Stimulated activated memory B cell treated with anti-CD40 and anti-IgM and Interleukin-4, amounts not matched to agents 10 μg/mL and 1 μg/mL and 100 μg/mL, for 72 hours (primary cell): ENCODE measurements around the gene PGBD5.

Experiments
- ATAC-seq: fragments of 150-1000 bp; cut with Tn5 transposase; 2 replicates; pipeline ENCODE4 v1.10.0; 2021
- H3K27ac Mint-ChIP-seq: one replicate; pipeline ENCODE4 v1.8.0; 2022; ENCODE audit warnings: mild to moderate bottlenecking, mixed read lengths
- H3K27me3 Mint-ChIP-seq: one replicate; pipeline ENCODE4 v1.8.0; 2022; ENCODE audit warnings: mixed read lengths
- H3K36me3 Mint-ChIP-seq: one replicate; pipeline ENCODE4 v1.8.0; 2022; ENCODE audit warnings: mixed read lengths
- H3K4me1 Mint-ChIP-seq: one replicate; pipeline ENCODE4 v1.8.0; 2022; ENCODE audit warnings: mixed read lengths
- H3K4me3 Mint-ChIP-seq: one replicate; pipeline ENCODE4 v1.8.0; 2022; ENCODE audit warnings: mild to moderate bottlenecking, moderate library complexity, mixed read lengths
- H3K9me3 Mint-ChIP-seq: one replicate; pipeline ENCODE4 v1.8.0; 2022; ENCODE audit warnings: mixed read lengths

Gene PGBD5

DNA sequence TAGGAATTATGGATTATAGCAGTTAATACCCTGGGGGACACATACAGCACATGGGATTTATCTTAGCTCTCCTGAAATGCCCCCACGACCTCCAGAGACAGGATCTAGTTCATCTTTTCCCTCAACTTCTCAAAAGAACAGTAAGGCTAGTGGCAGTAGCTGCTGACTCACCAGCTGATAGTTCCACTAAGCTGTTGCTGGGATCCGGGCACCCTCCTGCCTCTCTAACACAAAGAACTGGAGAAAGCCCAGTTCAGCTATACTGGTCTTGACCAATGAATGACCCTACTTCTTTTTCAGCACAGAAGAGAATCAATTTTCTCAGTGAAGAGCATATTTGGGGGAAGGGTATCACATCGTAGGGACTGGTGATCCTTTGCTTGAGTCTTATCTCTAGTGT lies 84.1 kb downstream of the PGBD5 start:
- Mint-ChIP-seq H3K4me1 (no peaks in the 10 kb centered on the region), H3K27me3 (peaks cover 21% of the 10 kb centered on the region), H3K9me3 (no peaks in the 10 kb centered on the region), H3K4me3 (no peak overlapping the region), H3K27ac (no peak overlapping the region), H3K36me3 (no peaks in the 10 kb centered on the region)
- no peak for ATAC-seq

DNA sequence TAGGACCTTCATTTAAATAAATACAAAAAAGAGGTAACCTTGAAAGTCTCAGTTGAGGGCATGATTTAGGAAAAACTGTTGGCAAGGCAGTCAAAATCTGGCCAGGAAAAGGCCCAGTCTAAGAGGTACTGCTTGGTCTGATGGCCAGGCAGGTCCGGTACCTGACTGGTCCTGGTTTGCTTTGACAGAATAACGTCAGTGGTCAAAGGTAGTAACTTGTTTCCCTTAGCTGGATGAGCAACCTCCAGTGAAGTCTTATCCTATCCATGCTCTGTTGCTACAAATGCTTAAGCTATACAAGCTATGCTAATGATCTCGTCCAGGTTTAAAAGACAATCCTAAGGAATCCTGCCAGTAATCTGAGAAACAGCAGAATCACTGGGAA lies 85.0 kb downstream of the PGBD5 start:
- peaks cover 29% of the 10 kb centered on the region for H3K27me3 Mint-ChIP-seq
- no peaks in the 10 kb centered on the region for H3K36me3 Mint-ChIP-seq
- no peak overlapping the region for H3K4me3 Mint-ChIP-seq

DNA sequence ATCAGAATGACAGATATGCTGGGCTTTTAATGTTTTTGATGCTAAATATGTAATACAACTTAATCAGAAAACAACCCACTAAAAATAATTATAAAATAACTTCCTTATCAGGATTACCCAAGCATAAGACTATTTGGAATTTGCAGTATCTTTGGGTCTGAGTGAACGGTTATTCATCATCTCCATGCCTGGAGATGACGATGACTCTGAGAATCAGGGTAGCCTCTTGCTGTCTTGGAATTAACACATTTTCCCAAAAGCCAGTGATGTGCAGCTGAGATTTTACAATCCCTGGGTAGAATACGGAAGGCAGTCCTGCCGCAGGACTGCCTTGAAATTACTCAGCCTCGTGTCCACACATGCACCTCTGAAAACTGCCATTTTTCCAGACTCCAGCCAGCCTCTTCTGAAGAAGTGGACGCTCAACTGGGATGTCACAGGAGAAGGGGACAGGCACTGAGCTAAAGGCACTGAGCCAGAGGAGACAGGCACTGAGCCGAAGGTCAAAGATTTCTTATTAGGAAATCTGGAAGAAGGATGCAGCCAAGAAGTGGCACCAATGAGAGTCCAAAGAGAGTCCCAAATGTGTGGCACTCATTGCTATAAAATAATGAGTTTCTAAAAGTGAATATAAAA lies 85.5 kb downstream of the PGBD5 start:
- no peaks in the 10 kb centered on the region for H3K4me1 Mint-ChIP-seq
- no peaks in the 10 kb centered on the region for H3K9me3 Mint-ChIP-seq
- ATAC-seq = no peak
- no peak overlapping the region for H3K4me3 Mint-ChIP-seq
- H3K27ac Mint-ChIP-seq = no peak overlapping the region
- peaks cover 34% of the 10 kb centered on the region for H3K27me3 Mint-ChIP-seq
- H3K36me3 Mint-ChIP-seq = no peaks in the 10 kb centered on the region

More for the DNA sequence above, 85.0 kb downstream of the PGBD5 start:
- no peaks in the 10 kb centered on the region for H3K4me1 Mint-ChIP-seq
- H3K9me3 Mint-ChIP-seq = no peaks in the 10 kb centered on the region
- no peak overlapping the region for H3K27ac Mint-ChIP-seq
- ATAC-seq = no peak

DNA sequence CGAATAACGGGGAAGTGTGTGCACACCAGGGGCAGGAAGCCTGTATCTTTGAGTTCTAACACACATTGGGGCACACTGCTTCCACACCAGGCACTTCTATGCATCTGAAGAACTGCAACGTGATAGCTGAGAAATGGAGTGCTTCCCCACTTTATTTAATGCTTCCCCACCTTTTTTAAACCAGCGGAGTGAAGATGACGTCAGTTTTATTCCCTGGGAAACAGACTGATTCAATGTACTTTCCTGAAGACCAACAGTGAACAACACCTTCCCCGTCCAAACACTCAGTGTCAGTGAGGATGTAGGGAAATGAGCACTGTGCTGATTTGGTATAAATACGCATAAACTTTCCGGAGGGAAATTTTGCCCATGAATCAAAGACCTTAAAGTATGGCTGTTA lies 87.1 kb downstream of the PGBD5 start:
- Mint-ChIP-seq H3K4me3 (no peak overlapping the region), H3K9me3 (no peaks in the 10 kb centered on the region), H3K27ac (no peak overlapping the region), H3K36me3 (no peaks in the 10 kb centered on the region), H3K4me1 (no peaks in the 10 kb centered on the region), H3K27me3 (peaks cover 38% of the 10 kb centered on the region)
- no peak for ATAC-seq

DNA sequence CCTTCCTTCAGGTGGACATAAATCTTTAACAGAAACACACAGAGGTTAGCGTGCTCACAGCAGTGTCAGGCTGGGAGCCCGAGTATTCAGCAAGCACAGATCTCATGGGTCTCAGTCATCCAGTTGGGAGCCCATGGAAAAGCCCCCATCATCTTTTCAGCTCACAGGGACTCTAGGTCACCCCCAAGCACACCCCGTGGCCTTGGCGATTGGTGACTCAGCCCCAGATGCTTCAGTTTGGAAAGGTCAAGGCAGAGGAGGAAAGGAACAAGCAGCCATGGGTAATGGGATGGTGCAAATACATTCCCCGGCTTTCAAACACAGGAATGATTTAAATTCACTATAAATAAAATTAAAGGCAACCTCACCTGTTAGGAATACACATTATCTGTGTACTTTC lies 88.9 kb downstream of the PGBD5 start:
- ATAC-seq = no peak
- Mint-ChIP-seq H3K27ac (no peak overlapping the region), H3K36me3 (no peaks in the 10 kb centered on the region)

DNA sequence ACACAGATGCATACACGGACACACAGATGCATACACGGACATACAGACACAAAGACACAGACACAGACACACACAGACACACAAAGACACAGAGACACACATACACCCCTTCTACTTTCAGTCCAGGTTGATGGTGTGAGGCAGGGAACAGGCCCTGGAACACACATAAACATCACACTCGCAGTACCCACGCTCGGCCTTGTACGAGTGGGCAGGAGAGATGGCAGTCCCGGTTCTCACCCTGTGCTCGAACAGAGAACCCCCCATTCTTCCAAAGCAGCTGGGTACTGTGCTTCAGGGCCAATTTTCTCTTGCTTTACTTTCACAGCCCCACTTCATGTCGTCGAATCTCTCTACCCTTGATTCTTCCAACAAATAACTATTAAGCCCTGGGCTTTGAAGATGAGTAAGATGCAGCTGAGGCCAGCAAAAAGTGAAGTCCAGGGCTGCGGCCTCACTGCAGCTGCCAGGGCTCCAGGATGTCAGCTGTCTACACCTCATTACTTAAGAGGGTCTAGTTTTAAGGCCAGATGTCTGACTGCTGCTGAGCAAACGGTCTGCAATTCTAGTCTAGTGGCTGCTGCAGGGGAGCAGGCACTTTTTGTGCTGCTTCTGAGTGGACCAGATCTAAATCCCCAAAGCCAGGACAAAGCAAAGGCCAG lies 90.1 kb downstream of the PGBD5 start:
- peaks cover 45% of the 10 kb centered on the region for H3K27me3 Mint-ChIP-seq
- no peak for ATAC-seq
- no peaks in the 10 kb centered on the region for H3K9me3 Mint-ChIP-seq
- no peak overlapping the region for H3K27ac Mint-ChIP-seq
- no peak overlapping the region for H3K4me3 Mint-ChIP-seq
- no peaks in the 10 kb centered on the region for H3K4me1 Mint-ChIP-seq
- H3K36me3 Mint-ChIP-seq = no peaks in the 10 kb centered on the region

More for the DNA sequence above, 88.9 kb downstream of the PGBD5 start:
- Mint-ChIP-seq H3K9me3 (no peaks in the 10 kb centered on the region), H3K27me3 (peaks cover 45% of the 10 kb centered on the region), H3K4me1 (no peaks in the 10 kb centered on the region), H3K4me3 (no peak overlapping the region)

DNA sequence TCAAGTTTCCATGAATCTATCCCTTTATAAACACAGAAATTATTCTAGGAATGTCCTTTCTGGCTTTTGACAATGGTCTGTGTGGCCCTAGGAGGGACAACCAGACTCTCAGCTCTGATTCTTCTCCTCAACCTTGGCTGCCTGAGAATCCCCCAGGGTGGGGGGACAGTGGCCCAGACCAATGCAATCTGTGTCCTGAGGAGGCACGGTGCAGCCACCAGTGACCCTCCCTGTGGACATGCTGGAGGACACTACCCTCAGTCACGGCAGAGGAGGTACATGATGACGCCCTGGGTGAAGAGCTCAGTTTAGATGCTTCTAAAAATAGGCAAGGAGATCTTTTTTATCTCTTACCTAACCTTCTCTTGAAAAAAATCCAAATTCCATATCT lies 91.7 kb downstream of the PGBD5 start:
- H3K27me3 Mint-ChIP-seq = peaks cover 45% of the 10 kb centered on the region

DNA sequence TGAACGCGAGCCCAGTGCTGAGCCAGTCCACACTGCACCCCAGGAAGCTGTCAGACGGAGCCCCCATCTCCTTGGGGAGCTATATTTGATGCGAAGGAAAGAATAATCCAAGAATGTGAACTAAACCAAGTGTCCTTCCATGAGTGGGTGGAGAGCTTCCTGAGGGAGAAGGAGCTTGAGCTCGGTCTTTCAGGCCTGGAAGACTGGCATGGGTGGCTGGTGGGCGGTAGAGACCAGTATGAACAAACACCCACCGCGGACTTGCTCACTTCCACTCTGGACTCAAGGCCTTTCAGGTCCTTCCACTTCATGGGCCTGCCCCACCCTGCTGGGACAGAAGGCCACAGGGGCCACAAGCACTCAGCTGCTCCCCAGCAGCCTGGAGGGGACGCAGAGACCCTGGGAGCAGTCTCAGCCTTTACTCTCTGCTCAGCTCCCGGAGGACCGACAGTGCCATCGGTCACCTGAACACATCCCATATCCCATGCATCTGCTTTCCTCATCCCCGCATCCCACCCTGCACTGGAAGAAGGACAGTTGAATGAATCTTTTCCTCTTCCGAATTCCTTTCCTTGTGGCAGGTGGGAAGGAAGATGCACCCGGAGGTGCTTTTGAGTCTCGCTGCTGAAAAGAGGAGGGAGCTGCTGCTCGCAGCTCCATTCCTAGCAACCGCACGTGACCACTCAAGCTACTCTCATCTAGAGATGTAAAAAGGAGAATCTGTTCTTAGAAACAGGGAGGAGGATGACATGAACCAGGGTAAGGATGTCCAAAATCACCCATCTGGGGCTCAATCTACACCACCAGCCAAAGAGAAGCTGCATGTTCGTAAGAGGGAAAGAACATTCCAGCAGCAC lies 92.3 kb downstream of the PGBD5 start:
- Mint-ChIP-seq H3K36me3 (no peaks in the 10 kb centered on the region), H3K27ac (no peak overlapping the region)

More for the DNA sequence above, 91.7 kb downstream of the PGBD5 start:
- Mint-ChIP-seq H3K4me1 (no peaks in the 10 kb centered on the region), H3K4me3 (no peak overlapping the region), H3K9me3 (no peaks in the 10 kb centered on the region), H3K36me3 (no peaks in the 10 kb centered on the region), H3K27ac (no peak overlapping the region)
- no peak for ATAC-seq

DNA sequence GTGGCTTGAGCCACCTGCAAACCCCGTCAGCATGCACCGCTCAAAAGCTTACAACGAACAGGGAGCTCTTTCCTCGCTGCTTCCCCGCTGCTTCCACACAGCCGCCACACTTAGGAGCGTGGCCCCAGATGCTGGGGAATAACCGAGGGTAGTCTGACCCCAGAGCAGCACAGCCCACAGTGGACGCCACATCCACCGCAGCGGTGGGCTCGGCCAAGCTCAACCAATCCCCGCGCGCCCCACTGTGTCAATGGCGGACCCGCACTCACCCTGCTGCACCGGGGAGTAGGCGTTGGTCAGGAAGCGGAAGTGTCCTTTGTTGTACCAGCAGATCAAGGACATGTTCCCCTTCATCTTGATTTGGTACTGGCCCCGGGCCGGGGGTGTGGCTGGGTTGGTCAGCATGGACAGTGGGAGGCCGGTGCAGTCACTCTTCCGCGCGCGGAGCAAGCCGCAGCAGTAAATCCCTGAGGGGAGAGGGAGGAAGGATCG lies 93.5 kb downstream of the PGBD5 start:
- Mint-ChIP-seq H3K36me3 (no peaks in the 10 kb centered on the region), H3K4me3 (no peak overlapping the region), H3K27ac (no peak overlapping the region), H3K4me1 (peaks cover 10% of the 10 kb centered on the region), H3K9me3 (no peaks in the 10 kb centered on the region), H3K27me3 (peaks cover 51% of the 10 kb centered on the region)
- ATAC-seq = no peak

More for the DNA sequence above, 92.3 kb downstream of the PGBD5 start:
- Mint-ChIP-seq H3K4me3 (no peak overlapping the region), H3K4me1 (no peaks in the 10 kb centered on the region), H3K27me3 (peaks cover 45% of the 10 kb centered on the region), H3K9me3 (no peaks in the 10 kb centered on the region)
- peak; percentile 6 for ATAC-seq

DNA sequence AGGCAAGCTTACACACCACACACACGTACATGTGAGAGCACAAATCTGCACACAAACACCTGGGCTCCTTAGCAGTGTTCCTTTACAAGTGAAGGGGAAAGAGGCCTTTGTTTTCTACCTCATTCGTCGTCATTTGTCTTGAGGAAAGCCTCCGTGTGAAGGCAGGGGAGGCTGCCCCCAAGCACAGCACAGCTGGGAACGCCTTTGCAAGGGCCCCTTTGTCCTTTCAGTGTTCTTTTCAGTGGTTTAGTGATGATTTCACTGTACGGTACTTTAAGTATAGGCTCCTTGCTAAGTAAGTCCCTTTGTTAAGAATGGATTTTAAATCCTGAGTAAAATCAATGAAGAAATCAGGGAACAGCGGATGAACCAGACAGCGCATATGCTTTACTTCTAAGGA lies 94.1 kb downstream of the PGBD5 start:
- Mint-ChIP-seq H3K4me3 (no peak overlapping the region), H3K9me3 (no peaks in the 10 kb centered on the region), H3K27me3 (peaks cover 47% of the 10 kb centered on the region), H3K4me1 (peaks cover 12% of the 10 kb centered on the region), H3K36me3 (no peaks in the 10 kb centered on the region), H3K27ac (no peak overlapping the region)
- no peak for ATAC-seq

DNA sequence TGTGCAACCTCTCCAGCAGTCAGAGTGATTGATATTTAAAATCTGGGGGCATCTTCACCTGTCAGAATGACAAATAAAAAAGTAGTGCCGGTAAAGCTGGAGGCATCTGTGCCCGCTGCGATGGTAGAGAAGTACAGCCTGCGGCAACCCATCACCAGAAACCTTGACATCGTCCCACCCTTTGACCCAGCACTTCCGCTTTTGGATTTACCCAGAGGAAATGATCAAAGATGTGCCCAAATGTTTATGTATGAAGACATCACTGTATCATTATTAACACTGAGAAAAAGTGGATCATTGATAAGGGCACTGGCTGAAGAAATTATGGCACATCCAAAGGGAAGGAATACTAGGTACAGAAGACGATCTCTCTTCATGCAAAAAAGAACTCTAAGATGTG lies 96.0 kb downstream of the PGBD5 start:
- ATAC-seq = no peak
- Mint-ChIP-seq H3K9me3 (no peaks in the 10 kb centered on the region), H3K27ac (no peak overlapping the region), H3K4me3 (no peak overlapping the region), H3K27me3 (peaks cover 29% of the 10 kb centered on the region), H3K36me3 (no peaks in the 10 kb centered on the region), H3K4me1 (peaks cover 12% of the 10 kb centered on the region)

DNA sequence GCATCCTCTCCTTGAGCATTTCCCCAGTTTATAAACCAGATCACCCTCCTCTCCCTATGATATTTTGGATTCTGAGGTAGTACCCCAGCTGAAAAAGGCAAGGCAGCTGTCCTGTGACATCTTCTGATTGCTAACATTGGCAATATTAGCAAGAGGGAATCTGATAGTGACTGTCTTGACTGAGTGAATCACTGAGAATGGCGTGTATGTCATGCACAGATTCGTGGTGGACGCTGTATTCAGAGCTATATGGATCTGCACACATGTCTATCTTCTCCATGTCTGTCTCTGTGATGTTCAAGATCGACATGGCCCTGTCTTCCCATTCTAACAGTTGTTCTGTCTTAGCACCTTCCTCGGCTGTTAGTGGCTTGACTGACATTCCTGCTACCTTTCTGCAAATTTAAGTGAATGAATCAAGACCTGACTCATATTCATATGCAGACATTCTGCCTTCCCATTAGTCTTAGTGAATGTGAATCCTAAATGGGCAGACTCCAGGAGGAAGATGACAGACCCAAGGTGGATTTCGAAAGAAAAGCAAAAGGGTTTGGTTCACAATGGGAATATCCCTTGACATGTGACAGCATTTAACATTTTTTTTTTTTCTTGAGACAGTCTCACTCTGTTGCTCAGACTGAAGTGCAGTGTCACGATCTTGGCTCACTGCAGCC lies 97.7 kb downstream of the PGBD5 start:
- no peak overlapping the region for H3K27ac Mint-ChIP-seq
- H3K36me3 Mint-ChIP-seq = no peaks in the 10 kb centered on the region
- peaks cover 13% of the 10 kb centered on the region for H3K27me3 Mint-ChIP-seq
- peak overlapping the region; percentile 46 for H3K4me3 Mint-ChIP-seq
- no peak for ATAC-seq
- peaks cover 12% of the 10 kb centered on the region for H3K4me1 Mint-ChIP-seq
- no peaks in the 10 kb centered on the region for H3K9me3 Mint-ChIP-seq

DNA sequence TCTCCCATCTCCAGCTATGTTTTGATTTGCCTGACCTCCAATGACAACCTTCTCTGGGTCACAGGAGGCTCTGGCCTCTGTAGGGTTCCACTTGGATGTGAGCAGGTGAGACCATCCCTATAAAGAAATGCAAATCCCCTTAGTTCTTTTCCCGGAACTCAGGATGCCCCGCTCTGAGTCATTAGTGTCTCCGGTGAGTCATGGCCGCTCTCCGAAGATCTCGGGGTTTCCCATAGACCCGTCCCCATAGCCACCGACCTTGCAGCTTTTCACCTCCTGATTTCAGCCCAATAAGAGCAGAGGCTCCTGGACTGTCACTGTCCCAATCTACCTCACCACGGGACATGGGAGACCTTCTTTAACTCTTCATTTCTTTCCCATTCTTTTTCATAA lies 98.2 kb downstream of the PGBD5 start:
- Mint-ChIP-seq H3K27me3 (peaks cover 12% of the 10 kb centered on the region), H3K27ac (no peak overlapping the region), H3K36me3 (no peaks in the 10 kb centered on the region)

DNA sequence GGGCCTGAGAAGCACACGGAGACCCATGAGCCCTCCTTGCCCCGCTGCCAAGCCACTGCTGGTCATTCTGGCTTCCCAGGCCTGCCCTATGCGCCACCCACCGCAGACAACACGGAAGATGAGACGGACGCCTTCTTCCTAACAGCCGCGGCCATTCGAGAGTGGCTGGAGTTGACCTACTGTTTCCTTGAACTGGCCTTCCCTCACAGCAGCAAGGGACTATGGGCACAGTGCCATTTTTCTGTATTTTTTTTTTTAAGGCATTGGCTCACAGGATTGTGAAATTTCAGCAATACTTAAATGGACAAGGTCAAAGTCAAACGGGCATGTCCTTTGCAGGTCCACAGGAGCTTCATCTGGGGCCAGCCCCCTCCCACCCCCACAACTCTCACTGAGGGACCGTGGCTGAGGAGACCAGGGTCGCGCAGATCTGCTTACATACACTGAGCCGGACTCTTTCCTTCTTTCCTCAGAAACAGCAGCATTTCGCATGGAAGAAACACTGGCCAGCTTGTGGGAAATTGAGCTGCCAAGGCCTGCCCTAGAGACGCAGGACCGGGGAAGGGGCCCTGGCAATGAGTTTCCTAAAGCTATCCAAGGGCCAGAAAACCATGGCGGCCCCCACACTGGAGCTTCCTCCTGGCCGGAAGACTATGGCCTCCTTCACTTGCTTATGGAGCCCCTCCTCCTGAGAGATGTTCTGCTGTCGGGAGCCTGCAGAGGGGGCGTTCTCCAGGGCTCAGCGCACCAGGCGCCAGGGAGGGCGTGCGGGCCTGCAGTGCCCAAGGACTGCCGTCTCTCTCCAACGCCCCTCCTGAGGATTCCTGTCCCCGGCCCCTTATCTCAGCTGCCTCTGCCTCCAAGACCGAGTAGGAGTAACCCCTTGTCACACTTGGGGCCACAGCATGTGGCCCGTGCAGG lies 98.9 kb downstream of the PGBD5 start:
- ATAC-seq = no peak
- Mint-ChIP-seq H3K36me3 (no peaks in the 10 kb centered on the region), H3K9me3 (no peaks in the 10 kb centered on the region), H3K4me3 (peak overlapping the region; percentile 46), H3K27me3 (peaks cover 12% of the 10 kb centered on the region), H3K27ac (no peak overlapping the region), H3K4me1 (peaks cover 12% of the 10 kb centered on the region)

More for the DNA sequence above, 98.2 kb downstream of the PGBD5 start:
- H3K4me3 Mint-ChIP-seq = peak overlapping the region; percentile 46
- ATAC-seq = peak; percentile 72
- peaks cover 12% of the 10 kb centered on the region for H3K4me1 Mint-ChIP-seq
- H3K9me3 Mint-ChIP-seq = no peaks in the 10 kb centered on the region
